ENCODE results near the gene CPLX3.

GRCh38 chr15:74843891-74844299, 17.5 kb downstream of the CPLX3 start:
- TF ChIP-seq EP300 (IDR thresholded peaks at IDR 0.05) (no peak), POLR2AphosphoS5 (IDR thresholded peaks at IDR 0.05) (no peak), POLR2A (IDR thresholded peaks at IDR 0.05) (no peak)
- TF ChIP-seq, protein P1, sequence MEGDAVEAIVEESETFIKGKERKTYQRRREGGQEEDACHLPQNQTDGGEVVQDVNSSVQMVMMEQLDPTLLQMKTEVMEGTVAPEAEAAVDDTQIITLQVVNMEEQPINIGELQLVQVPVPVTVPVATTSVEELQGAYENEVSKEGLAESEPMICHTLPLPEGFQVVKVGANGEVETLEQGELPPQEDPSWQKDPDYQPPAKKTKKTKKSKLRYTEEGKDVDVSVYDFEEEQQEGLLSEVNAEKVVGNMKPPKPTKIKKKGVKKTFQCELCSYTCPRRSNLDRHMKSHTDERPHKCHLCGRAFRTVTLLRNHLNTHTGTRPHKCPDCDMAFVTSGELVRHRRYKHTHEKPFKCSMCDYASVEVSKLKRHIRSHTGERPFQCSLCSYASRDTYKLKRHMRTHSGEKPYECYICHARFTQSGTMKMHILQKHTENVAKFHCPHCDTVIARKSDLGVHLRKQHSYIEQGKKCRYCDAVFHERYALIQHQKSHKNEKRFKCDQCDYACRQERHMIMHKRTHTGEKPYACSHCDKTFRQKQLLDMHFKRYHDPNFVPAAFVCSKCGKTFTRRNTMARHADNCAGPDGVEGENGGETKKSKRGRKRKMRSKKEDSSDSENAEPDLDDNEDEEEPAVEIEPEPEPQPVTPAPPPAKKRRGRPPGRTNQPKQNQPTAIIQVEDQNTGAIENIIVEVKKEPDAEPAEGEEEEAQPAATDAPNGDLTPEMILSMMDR (IDR thresholded peaks at IDR 0.05) = no peak
